BLaER1 treated with 17β-estradiol and CSF1 and Interleukin-3, amounts not matched to agents 10 nM and 100 nM (cell line): Measurements from ENCODE around the gene CATSPERE.
"Not testable (repeated sequence)": the region's sequence is repeated elsewhere in the genome, so short reads cannot be mapped to it uniquely, and the experiment has no call there.

ENCODE experiments used
- H3K27ac ChIP-seq, 11 experiments: shearing (Covaris generic); formaldehyde crosslinking; 2 replicates each; pipeline ENCODE4 v1.8.1; 2022
- H3K27me3 ChIP-seq, 11 experiments: shearing (Covaris generic); formaldehyde crosslinking; 2 replicates each; pipeline ENCODE4 v1.8.1; 2022
- H3K36me3 ChIP-seq, 11 experiments: shearing (Covaris generic); formaldehyde crosslinking; 2 replicates each; pipeline ENCODE4 v1.8.1; 2022
- H3K4me1 ChIP-seq, 10 experiments: shearing (Covaris generic); formaldehyde crosslinking; 2 replicates each; pipeline ENCODE4 v1.8.1; 2022
- H3K4me2 ChIP-seq, 11 experiments: shearing (Covaris generic); formaldehyde crosslinking; 2 replicates each; pipeline ENCODE4 v1.8.1; 2022
- H3K4me3 ChIP-seq, 10 experiments: shearing (Covaris generic); formaldehyde crosslinking; 2 replicates each; pipeline ENCODE4 v1.8.1; 2022
- H3K9ac ChIP-seq, 11 experiments: shearing (Covaris generic); formaldehyde crosslinking; 2 replicates each; pipeline ENCODE4 v1.8.1; 2022
- H3K9me3 ChIP-seq, 11 experiments: shearing (Covaris generic); formaldehyde crosslinking; replicated peaks in 1 of 11; 2 replicates each; pipeline ENCODE4 v1.8.1; 2022
- H4K20me1 ChIP-seq, 11 experiments: shearing (Covaris generic); formaldehyde crosslinking; 2 replicates each; pipeline ENCODE4 v1.8.1; 2022
- Cebpa-rat ChIP-seq, 11 experiments: shearing (Covaris generic); IDR thresholded peaks; 2 replicates each; pipeline ENCODE4 v1.8.1; 2022

CATSPERE gene

GRCh38 chr1:244451951-244452795 is 8.9 kb upstream of the CATSPERE start:
- Histone ChIP-seq H3K36me3 (peaks cover 0 to 32% (median 29%) of the 10 kb centered on the region in 11 experiments; a peak in 15 of 22 replicates), H4K20me1 (peaks cover 0 to 42% (median 31%) of the 10 kb centered on the region in 11 experiments; a peak in 18 of 22 replicates), H3K4me2 (peak overlapping the region; percentile 42 to 85 (median 67)), H3K9ac (peak overlapping the region in 10 of 11 experiments; percentile 1 to 99 (median 98); a peak in 20 of 22 replicates), H3K27me3 (no peaks in the 10 kb centered on the region), H3K9me3 (peaks cover 0 to 13% (median 4%) of the 10 kb centered on the region in 11 experiments; a peak in 8 of 22 replicates), H3K4me3 (peak overlapping the region; percentile 92 to 100 (median 94)), H3K4me1 (peaks cover 24 to 40% (median 32%) of the 10 kb centered on the region in 10 experiments), H3K27ac (peak overlapping the region in 9 of 11 experiments; percentile 91 to 99 (median 97); a peak in 16 of 22 replicates)
- no peak for TF ChIP-seq Cebpa-rat (IDR thresholded peaks at IDR 0.05)

GRCh38 chr1:244454412-244454811 is 6.7 kb upstream of the CATSPERE start:
- no peak overlapping the region for H3K9ac ChIP-seq
- peaks cover 0 to 15% (median 9%) of the 10 kb centered on the region in 11 experiments; a peak in 13 of 22 replicates for H3K36me3 ChIP-seq
- H3K27me3 ChIP-seq = no peaks in the 10 kb centered on the region
- H3K4me3 ChIP-seq = no peak overlapping the region
- peaks cover 0 to 20% (median 10%) of the 10 kb centered on the region in 11 experiments; a peak in 18 of 22 replicates for H4K20me1 ChIP-seq
- no peak overlapping the region for H3K4me2 ChIP-seq
- H3K27ac ChIP-seq = no peak overlapping the region
- no peak for TF ChIP-seq Cebpa-rat (IDR thresholded peaks at IDR 0.05)
- peaks cover 11 to 18% (median 17%) of the 10 kb centered on the region in 10 experiments for H3K4me1 ChIP-seq
- peaks cover 11 to 25% (median 19%) of the 10 kb centered on the region in 11 experiments; a peak in 20 of 22 replicates for H3K9me3 ChIP-seq

GRCh38 chr1:244456586-244456985 is 4.5 kb upstream of the CATSPERE start:
- no peaks in the 10 kb centered on the region for H4K20me1 ChIP-seq
- H3K27ac ChIP-seq = no peak overlapping the region
- TF ChIP-seq Cebpa-rat (IDR thresholded peaks at IDR 0.05) = no peak
- H3K4me1 ChIP-seq = peaks cover 10 to 24% (median 16%) of the 10 kb centered on the region in 10 experiments; a peak in 19 of 20 replicates
- no peak overlapping the region for H3K4me2 ChIP-seq
- H3K4me3 ChIP-seq = no peak overlapping the region
- H3K9ac ChIP-seq = no peak overlapping the region
- peaks cover 0 to 5% (median 0%) of the 10 kb centered on the region in 11 experiments; a peak in 2 of 22 replicates for H3K36me3 ChIP-seq
- H3K9me3 ChIP-seq = peaks cover 11 to 39% (median 31%) of the 10 kb centered on the region in 11 experiments; a peak in 21 of 22 replicates
- no peaks in the 10 kb centered on the region for H3K27me3 ChIP-seq

GRCh38 chr1:244458781-244459180 is 2.3 kb upstream of the CATSPERE start:
- no peak for TF ChIP-seq Cebpa-rat (IDR thresholded peaks at IDR 0.05)
- Histone ChIP-seq H3K4me1 (peaks cover 8 to 20% (median 15%) of the 10 kb centered on the region in 10 experiments; a peak in 19 of 20 replicates), H3K9ac (no peak overlapping the region), H3K27ac (no peak overlapping the region), H3K4me2 (no peak overlapping the region), H3K9me3 (peaks cover 11 to 31% (median 26%) of the 10 kb centered on the region in 11 experiments; a peak in 20 of 22 replicates), H3K4me3 (no peak overlapping the region), H3K36me3 (peaks cover 0 to 5% (median 0%) of the 10 kb centered on the region in 11 experiments; a peak in 2 of 22 replicates), H4K20me1 (no peaks in the 10 kb centered on the region), H3K27me3 (no peaks in the 10 kb centered on the region)

GRCh38 chr1:244460197-244460596 is 876 bp upstream of the CATSPERE start:
- H3K9me3 ChIP-seq = peaks cover 11 to 31% (median 26%) of the 10 kb centered on the region in 11 experiments; a peak in 20 of 22 replicates
- no peak for TF ChIP-seq Cebpa-rat (IDR thresholded peaks at IDR 0.05)
- H3K36me3 ChIP-seq = peaks cover 0 to 5% (median 0%) of the 10 kb centered on the region in 11 experiments; a peak in 2 of 22 replicates
- peaks cover 8 to 20% (median 15%) of the 10 kb centered on the region in 10 experiments; a peak in 19 of 20 replicates for H3K4me1 ChIP-seq
- H3K27me3 ChIP-seq = no peaks in the 10 kb centered on the region
- peak overlapping the region; percentile 66 to 87 (median 78); a peak in 20 of 22 replicates for H3K4me2 ChIP-seq
- no peaks in the 10 kb centered on the region for H4K20me1 ChIP-seq
- H3K27ac ChIP-seq = peak overlapping the region in 5 of 11 experiments; percentile 77 to 81 (median 80); a peak in 7 of 22 replicates
- H3K9ac ChIP-seq = no peak overlapping the region; a peak in 1 of 22 replicates
- peak overlapping the region in 6 of 10 experiments; percentile 3 to 71 (median 63); a peak in 7 of 20 replicates for H3K4me3 ChIP-seq

GRCh38 chr1:244466724-244467123 is 5.7 kb downstream of the CATSPERE start:
- no peak overlapping the region for H3K9ac ChIP-seq
- no peak overlapping the region for H3K4me2 ChIP-seq
- no peak for TF ChIP-seq Cebpa-rat (IDR thresholded peaks at IDR 0.05)
- H3K9me3 ChIP-seq = peaks cover 0 to 6% (median 0%) of the 10 kb centered on the region in 11 experiments; a peak in 2 of 22 replicates
- H3K4me1 ChIP-seq = peaks cover 0 to 1% (median 0%) of the 10 kb centered on the region in 10 experiments; a peak in 3 of 20 replicates
- no peaks in the 10 kb centered on the region for H3K27me3 ChIP-seq
- H4K20me1 ChIP-seq = no peaks in the 10 kb centered on the region
- no peaks in the 10 kb centered on the region for H3K36me3 ChIP-seq
- H3K27ac ChIP-seq = no peak overlapping the region
- H3K4me3 ChIP-seq = no peak overlapping the region

GRCh38 chr1:244473059-244473605 is 12.1 kb downstream of the CATSPERE start:
- no peak overlapping the region for H3K9ac ChIP-seq

GRCh38 chr1:244484971-244485370 is 23.9 kb downstream of the CATSPERE start:
- H3K4me1 ChIP-seq, H3K9ac ChIP-seq, H3K4me3 ChIP-seq, H3K36me3 ChIP-seq, H3K27me3 ChIP-seq, H3K27ac ChIP-seq, H3K4me2 ChIP-seq, H4K20me1 ChIP-seq: not testable (repeated sequence)
- H3K9me3 ChIP-seq = peaks cover 0 to 27% (median 10%) of the 10 kb centered on the region in 11 experiments; a peak in 12 of 22 replicates

More at GRCh38 chr1:244473059-244473605, 12.1 kb downstream of the CATSPERE start:
- no peak for TF ChIP-seq Cebpa-rat (IDR thresholded peaks at IDR 0.05)
- Histone ChIP-seq H3K27ac (no peak overlapping the region), H3K4me1 (no peaks in the 10 kb centered on the region), H4K20me1 (no peaks in the 10 kb centered on the region), H3K4me2 (no peak overlapping the region), H3K36me3 (no peaks in the 10 kb centered on the region), H3K9me3 (no peaks in the 10 kb centered on the region; a peak in 2 of 22 replicates), H3K27me3 (no peaks in the 10 kb centered on the region), H3K4me3 (no peak overlapping the region)

- TF ChIP-seq Cebpa-rat (IDR thresholded peaks at IDR 0.05) = peak in 1 of 11 experiments; percentile 31; a peak in 1 of 22 replicates
- Histone ChIP-seq H3K9me3 (peaks cover 0 to 3% (median under 1%) of the 10 kb centered on the region in 11 experiments; a peak in 5 of 22 replicates), H3K36me3 (no peaks in the 10 kb centered on the region), H3K4me3 (no peak overlapping the region), H4K20me1 (no peaks in the 10 kb centered on the region), H3K27me3 (no peaks in the 10 kb centered on the region), H3K4me1 (no peaks in the 10 kb centered on the region), H3K9ac (no peak overlapping the region), H3K27ac (no peak overlapping the region), H3K4me2 (no peak overlapping the region)
Measured at GRCh38 chr1:244494653-244495052, 33.6 kb downstream of the CATSPERE start.
